HepG2 (cell line): ENCODE results near the gene KREMEN1. TPM values are rescaled to one million over a fixed set of nuclear protein-coding genes. Genes with fewer than 3 reads are reported as not detected.

Experiments used
- BCL3 ChIP-seq: sonication (generic); formaldehyde crosslinking; IDR thresholded peaks from 2 replicates; pipeline ENCODE4 v1.5.1; 2020; ENCODE audit warnings: mild to moderate bottlenecking, missing genetic modification reagents, moderate library complexity
- DPF2 ChIP-seq: sonication (generic); formaldehyde crosslinking; IDR thresholded peaks from 2 replicates; pipeline ENCODE4 v1.4.0; 2020; ENCODE audit warnings: mild to moderate bottlenecking, low read depth, missing genetic modification reagents, borderline replicate concordance
- FOXK2 ChIP-seq: fragments of 450-650 bp; IDR thresholded peaks from 2 replicates; pipeline ENCODE4 v1.6.1; 2016
- FOXM1 ChIP-seq: sonication (generic); formaldehyde crosslinking; IDR thresholded peaks from 2 replicates; pipeline ENCODE4 v1.5.0; 2020; ENCODE audit warnings: missing genetic modification reagents
- HIC2 ChIP-seq: sonication (generic); formaldehyde crosslinking; IDR thresholded peaks from 2 replicates; pipeline ENCODE4 v1.9.0; 2022; ENCODE audit warnings: low read depth, missing genetic modification reagents
- HNF4A ChIP-seq: sonication (generic); formaldehyde crosslinking; IDR thresholded peaks from 2 replicates; pipeline ENCODE4 v1.4.0; 2020; ENCODE audit warnings: missing genetic modification reagents
- LCORL ChIP-seq, 2 experiments: fragments of 450-650 bp in 1 of 2; sonication (generic) in 1 of 2; formaldehyde crosslinking in 1 of 2; IDR thresholded peaks; 2 replicates each; pipeline versions ENCODE4 v1.5.0 to v1.6.1; 2017 to 2020; ENCODE audit warnings: antibody characterized with exemption in 1 of 2, missing genetic modification reagents in 1 of 2
- MTA1 ChIP-seq: sonication (generic); formaldehyde crosslinking; IDR thresholded peaks from 2 replicates; pipeline ENCODE4 v1.4.0; 2020; ENCODE audit warnings: missing genetic modification reagents, mild to moderate bottlenecking, borderline replicate concordance
- MXD1 ChIP-seq: sonication (generic); formaldehyde crosslinking; IDR thresholded peaks from 2 replicates; pipeline ENCODE4 v1.4.0; 2020; ENCODE audit warnings: mild to moderate bottlenecking, missing genetic modification reagents
- NCOA2 ChIP-seq: sonication (generic); formaldehyde crosslinking; IDR thresholded peaks from 2 replicates; pipeline ENCODE4 v1.8.0; 2022; ENCODE audit warnings: inconsistent platforms
- NONO ChIP-seq, 2 experiments: fragments of 450-650 bp in 1 of 2; sonication (generic) in 1 of 2; formaldehyde crosslinking in 1 of 2; IDR thresholded peaks in 1 of 2; conservative IDR thresholded peaks in 1 of 2; 2 replicates each; pipeline versions ENCODE4 v1.6.1 to v1.8.0; 2017 to 2022; ENCODE audit warnings: mild to moderate bottlenecking in 1 of 2, missing genetic modification reagents in 1 of 2, moderate library complexity in 1 of 2
- PCBP2 ChIP-seq: fragments of 200-400 bp; formaldehyde crosslinking; optimal IDR thresholded peaks from 2 replicates; pipeline ENCODE3; 2018; ENCODE audit warnings: low read length, low read depth; ENCODE audit not compliant: poor library complexity, severe bottlenecking
- SOX6 ChIP-seq, 2 experiments: fragments of 450-650 bp in 1 of 2; sonication (generic) in 1 of 2; formaldehyde crosslinking in 1 of 2; IDR thresholded peaks; 2 replicates each; pipeline versions ENCODE4 v1.4.0 to v1.6.1; 2017 to 2020; ENCODE audit warnings: antibody characterized with exemption in 1 of 2, mild to moderate bottlenecking in 1 of 2, missing genetic modification reagents in 1 of 2
- ZFX ChIP-seq: sonication (generic); formaldehyde crosslinking; IDR thresholded peaks from 2 replicates; pipeline ENCODE4 v1.4.0; 2020; ENCODE audit warnings: mild to moderate bottlenecking, low read depth, missing genetic modification reagents, moderate library complexity
- ZGPAT ChIP-seq: IDR thresholded peaks from 2 replicates; pipeline ENCODE4 v1.6.1; 2016; ENCODE audit warnings: mild to moderate bottlenecking
- ZNF12 ChIP-seq: sonication (generic); formaldehyde crosslinking; IDR thresholded peaks from 2 replicates; pipeline ENCODE4 v1.5.0; 2020; ENCODE audit warnings: missing genetic modification reagents
- ZNF605 ChIP-seq: sonication (generic); formaldehyde crosslinking; IDR thresholded peaks from 2 replicates; pipeline ENCODE4 v1.8.0; 2022; ENCODE audit warnings: mild to moderate bottlenecking, missing genetic modification reagents
- ZNF687 ChIP-seq: sonication (generic); formaldehyde crosslinking; IDR thresholded peaks from 2 replicates; pipeline ENCODE4 v1.5.1; 2020; ENCODE audit warnings: mild to moderate bottlenecking, missing genetic modification reagents, moderate library complexity
- polyA plus RNA-seq, 8 experiments: library from polyadenylated mRNA; depleted of rRNA in 3 of 8; stranded (reverse) in 7 of 8; unstranded in 1 of 8; fragments of >200 nt; fragmentation: Illumina TruSeq in 4 of 8; extraction: Trizol in 4 of 8; gene quantifications; 2 replicates each; pipeline versions ENCODE4 v1.2.1 to v1.2.3, GENCODE V29; 2011 to 2016; ENCODE audit warnings: low read depth in 4 of 8, missing spikeins in 1 of 8, mixed read lengths in 1 of 8; ENCODE audit not compliant: insufficient read depth in 1 of 8
- total RNA-seq, 5 experiments: library from RNA; depleted of rRNA; stranded (reverse); fragments of >200 nt; fragmentation: Illumina TruSeq; extraction: Trizol; gene quantifications; 2 replicates each; pipeline ENCODE4 v1.2.3, GENCODE V29; 2016; ENCODE audit warnings: low read depth in 1 of 5

KREMEN1 gene
- total and polyA plus RNA-seq, 2 of the 13 experiments (the other 11 are each of a cell fraction or from before 2014, with no cell fraction given), result 9.8 to 13.8 TPM

- TF ChIP-seq SOX6 (IDR thresholded peaks at IDR 0.05) (no peak), SOX6 (CRISPR knock-in tag; IDR thresholded peaks at IDR 0.05) (peak; percentile 37; the same call in 1 of the 2 replicates), BCL3 (CRISPR knock-in tag) (peak; percentile 64; the same call in 1 of the 2 replicates), ZGPAT (CRISPR knock-in tag) (peak; percentile 26; the same call in 1 of the 2 replicates), MXD1 (CRISPR knock-in tag) (no peak), FOXK2 (no peak), DPF2 (CRISPR knock-in tag) (0 out of 2 replicates have a peak, but pooled peaks have one; percentile 9), LCORL (IDR thresholded peaks at IDR 0.05) (no peak), LCORL (CRISPR knock-in tag; IDR thresholded peaks at IDR 0.05) (peak; percentile 57; the same call in 1 of the 2 replicates), NONO (IDR thresholded peaks at IDR 0.05) (no peak), NONO (CRISPR knock-in tag; conservative IDR thresholded peaks at IDR 0.05) (no peak), ZNF687 (CRISPR knock-in tag) (peak; percentile 45), FOXM1 (CRISPR knock-in tag) (no peak), HIC2 (peak; percentile 73), PCBP2 (no peak), MTA1 (CRISPR knock-in tag) (peak; percentile 39; the same call in 1 of the 2 replicates), HNF4A (CRISPR knock-in tag) (0 out of 2 replicates have a peak, but pooled peaks have one; percentile 14), ZFX (CRISPR knock-in tag) (peak; percentile 39; the same call in 1 of the 2 replicates), NCOA2 (CRISPR knock-in tag) (peak; percentile 44; the same call in 1 of the 2 replicates), ZNF12 (CRISPR knock-in tag) (peak; percentile 60), ZNF605 (peak; percentile 39; the same call in 1 of the 2 replicates)
Measured at GRCh38 chr22:29216873-29217666, 144.2 kb downstream of the KREMEN1 start (continued).
